GM12878 (cell line): Measurements from ENCODE around the gene GALNT18. TPM values are rescaled to one million over a fixed set of nuclear protein-coding genes. Genes with fewer than 3 reads are reported as not detected.

ENCODE experiments used
- ATAC-seq: fragments of 200-7000 bp; cut with Tn5 transposase; 3 replicates; pipeline ENCODE4 v1.9.1; 2020; ENCODE audit warnings: mild to moderate bottlenecking, moderate library complexity
- BruUV-seq: library from RNA; stranded (reverse); fragments of 400-500 nt; replicated peaks from 2 replicates; lab custom pipeline; 2021; lab: Mats Ljungman, UMichigan
- CTCF ChIA-PET: fragments of 300-600 bp; sonication (Branson Sonifier 250); formaldehyde crosslinking; extraction: SDS; loops from one replicate; lab custom pipeline; 2021; ENCODE audit warnings: inconsistent platforms; lab: Yijun Ruan, JAX
- POLR2A ChIA-PET: fragments of 350-600 bp; formaldehyde crosslinking; extraction: SDS; loops from one replicate; lab custom pipeline; 2021; ENCODE audit warnings: inconsistent platforms; lab: Charles Lee
- RAD21 ChIA-PET: fragments of 300-600 bp; sonication (Branson Sonifier 250); formaldehyde crosslinking; loops from one replicate; lab custom pipeline; 2023; ENCODE audit warnings: antibody characterized with exemption; ENCODE audit not compliant: unreplicated experiment; lab: Charles Lee
- SMC1A ChIA-PET: fragments of 300-600 bp; sonication (Branson Sonifier 250); formaldehyde crosslinking; loops from one replicate; lab custom pipeline; 2023; ENCODE audit not compliant: unreplicated experiment, uncharacterized antibody; lab: Charles Lee
- DNase-seq: peaks from one replicate; pipeline ENCODE4 v3.0.0-alpha.2; 2011; ENCODE audit warnings: low read depth, low spot score
- FAIRE-seq: peaks from 3 replicates; lab custom pipeline; 2011; peaks lifted over from hg19 to GRCh38; lab: Jason Lieb, UNC
- H2AFZ ChIP-seq: 2 replicates; pipeline ENCODE4 v1.6.0; 2011; ENCODE audit warnings: low read depth, low read length, control low read depth; ENCODE audit not compliant: control insufficient read depth
- H3K27ac ChIP-seq: 2 replicates; pipeline ENCODE4 v1.5.1; 2011; ENCODE audit warnings: control low read depth; ENCODE audit not compliant: control insufficient read depth, insufficient read depth
- H3K27me3 ChIP-seq, 2 experiments: replicated peaks in 1 of 2; 2 replicates each; pipeline versions ENCODE4 v1.6.0 to v1.6.1; 2011; ENCODE audit warnings: low read length in 1 of 2; ENCODE audit not compliant: control insufficient read depth in 2 of 2, insufficient read depth in 2 of 2
- H3K36me3 ChIP-seq, 2 experiments: 2 replicates each; pipeline ENCODE4 v1.5.1; 2011; ENCODE audit warnings: low read length in 1 of 2; ENCODE audit not compliant: control insufficient read depth in 2 of 2, insufficient read depth in 2 of 2
- H3K4me1 ChIP-seq: 2 replicates; pipeline ENCODE4 v1.6.1; 2011; ENCODE audit warnings: mild to moderate bottlenecking, low read length, moderate library complexity, mixed read lengths; ENCODE audit not compliant: control insufficient read depth, insufficient read depth
- H3K4me2 ChIP-seq: 2 replicates; pipeline ENCODE4 v1.6.0; 2011; ENCODE audit warnings: control low read depth; ENCODE audit not compliant: control insufficient read depth, insufficient read depth
- H3K4me3 ChIP-seq: fragments of 200-600 bp; sonication (generic); 2 replicates; pipeline ENCODE4 v1.5.1; 2016
- H3K79me2 ChIP-seq: 2 replicates; pipeline ENCODE4 v1.6.0; 2011; ENCODE audit warnings: low read length; ENCODE audit not compliant: control insufficient read depth, insufficient read depth
- H3K9ac ChIP-seq: 2 replicates; pipeline ENCODE4 v1.8.0; 2011; ENCODE audit warnings: low read length, control low read depth, mixed read lengths; ENCODE audit not compliant: control insufficient read depth, insufficient read depth
- H3K9me3 ChIP-seq: replicated peaks from 3 replicates; pipeline ENCODE4 v1.5.1; 2011; ENCODE audit warnings: mild to moderate bottlenecking, low read length; ENCODE audit not compliant: control insufficient read depth, insufficient read depth
- H4K20me1 ChIP-seq: 2 replicates; pipeline ENCODE4 v1.6.0; 2011; ENCODE audit not compliant: control insufficient read depth, insufficient read depth
- ATF7 ChIP-seq: fragments of 450-650 bp; IDR thresholded peaks from 2 replicates; pipeline ENCODE4 v1.6.1; 2016; ENCODE audit warnings: low read depth, mild to moderate bottlenecking
- CUX1 ChIP-seq: IDR thresholded peaks from 2 replicates; pipeline ENCODE4 v1.6.1; 2012; ENCODE audit warnings: improper control_type of control experiment, low read depth, low read length; ENCODE audit not compliant: insufficient replicate concordance
- EED ChIP-seq: sonication (generic); IDR thresholded peaks from 2 replicates; pipeline ENCODE4 v1.6.1; 2016; ENCODE audit warnings: antibody characterized with exemption, low read depth
- SPI1 ChIP-seq: IDR thresholded peaks from 2 replicates; pipeline ENCODE4 v1.6.1; 2011; ENCODE audit warnings: low read depth, mild to moderate bottlenecking, low read length, moderate library complexity, borderline replicate concordance; ENCODE audit not compliant: insufficient read depth
- ZNF24 ChIP-seq: fragments of 450-650 bp; IDR thresholded peaks from 2 replicates; pipeline ENCODE4 v1.6.1; 2017; ENCODE audit warnings: antibody characterized with exemption, mild to moderate bottlenecking
- WGBS: methylation state at CpG from one replicate; pipeline ENCODE4 v1.1.6; 2016; ENCODE audit warnings: low lambda C conversion rate; ENCODE audit not compliant: insufficient replicate concordance, insufficient coverage; ENCODE audit errors: missing lambda C conversion rate; 5-methylcytosine and 5-hydroxymethylcytosine counted together
- in situ Hi-C: fragments of 300-500 bp; cut with MboI; formaldehyde crosslinking; loops from 9 replicates; pipeline ENCODE4 v1.14.3; 2018; ENCODE audit warnings: mixed read lengths
- intact Hi-C: fragments of 100-400 bp; cut with micrococcal nuclease; formaldehyde crosslinking; loops from one replicate; pipeline ENCODE4 v1.14.2; 2022; ENCODE audit not compliant: unreplicated experiment
- polyA plus RNA-seq, 11 experiments: library from polyadenylated mRNA; depleted of rRNA in 4 of 11; unstranded in 6 of 11; stranded (reverse) in 5 of 11; fragments of >200 nt; fragmentation: Nextera tagmentation in 4 of 11; fragmentation: Illumina TruSeq in 1 of 11; extraction: Ambion mirVana in 4 of 11; extraction: Trizol in 1 of 11; gene quantifications; 1 replicate in 1 of 11; 2 replicates in 10 of 11; pipeline versions ENCODE4 v1.2.1 to v1.2.3, GENCODE V29; 2011 to 2016; ENCODE audit warnings: inconsistent platforms in 2 of 11, missing spikeins in 2 of 11, low read depth in 1 of 11
- total RNA-seq, 4 experiments: library from RNA; depleted of rRNA in 3 of 4; stranded (reverse); fragments of >200 nt in 3 of 4; fragmentation: Illumina TruSeq in 1 of 4; extraction: Trizol in 1 of 4; gene quantifications; 2 replicates each; pipeline versions ENCODE4 v1.2.1 to v1.2.3, GENCODE V29; 2013 to 2021

The GALNT18 gene
- total and polyA plus RNA-seq, 10 of the 15 experiments (the other 5 are each of a cell fraction or from before 2014, with no cell fraction given) = 1.2 to 14.2 (median 6.3) TPM

- H4K20me1 ChIP-seq = no peaks in the 10 kb centered on the region
- DNase-seq = no peak
- H3K27me3 ChIP-seq = no peaks in the 10 kb centered on the region
- peak; percentile 62 for ATAC-seq
- peak; percentile 73 for FAIRE-seq
- in situ Hi-C loops = no loop called here
- peaks cover 3% of the 10 kb centered on the region; the same call in 2 of the 3 replicates for H3K9me3 ChIP-seq
- POLR2A ChIA-PET = no interaction called here
- 23% methylated on average over 8 of the region's 8 CpGs for WGBS
- TF ChIP-seq ZNF24 (peak; percentile 63; the same call in 1 of the 2 replicates), ATF7 (0 out of 2 replicates have a peak, but pooled peaks have one; percentile 14), EED (no peak), SPI1 (peak; percentile 77), CUX1 (peak; percentile 14)
- H2AFZ ChIP-seq = no peak overlapping the region
- no peaks in the 10 kb centered on the region for H3K79me2 ChIP-seq
- intact Hi-C loops = no loop called here
- no peak overlapping the region for H3K4me2 ChIP-seq
- H3K36me3 ChIP-seq = peaks cover 3 to 4% of the 10 kb centered on the region in 2 experiments; a peak in 2 of 4 replicates
- no TSS peak for BruUV-seq
- no peaks in the 10 kb centered on the region for H3K4me1 ChIP-seq
- SMC1A ChIA-PET = interaction anchor here (1.0 kb wide), 1 partner anchor 12 kb away, joined by 3 read pairs; no protein-coding TSS in a partner anchor
- H3K9ac ChIP-seq = no peak overlapping the region
- no peak overlapping the region for H3K4me3 ChIP-seq
- RAD21 ChIA-PET = interaction anchor here (1.1 kb wide), 1 partner anchor 11 kb away, joined by 3 read pairs; no protein-coding TSS in a partner anchor
- CTCF ChIA-PET = no interaction called here
- H3K27ac ChIP-seq = no peak overlapping the region
Measured at GRCh38 chr11:11370255-11370961, 251.4 kb downstream of the GALNT18 start.
